WERI-Rb-1 (cell line): ENCODE measurements around the gene PRKCA.

Source experiments
- DNase-seq: peaks from one replicate; pipeline ENCODE4 v3.0.0-alpha.2; 2020
- H3K27ac ChIP-seq: fragments of 250-450 bp; sonication (Bioruptor Pico); 2 replicates; pipeline ENCODE4 v1.5.1; 2020; ENCODE audit warnings: mild to moderate bottlenecking, moderate library complexity
- H3K27me3 ChIP-seq: fragments of 250-450 bp; sonication (Bioruptor Pico); 2 replicates; pipeline ENCODE4 v1.5.1; 2021; ENCODE audit warnings: mild to moderate bottlenecking, low read depth, moderate library complexity; ENCODE audit not compliant: insufficient read depth, severe bottlenecking
- H3K36me3 ChIP-seq: fragments of 250-450 bp; sonication (Bioruptor Pico); 2 replicates; pipeline ENCODE4 v1.5.1; 2020; ENCODE audit warnings: mild to moderate bottlenecking, moderate library complexity
- H3K4me3 ChIP-seq: 2 replicates; pipeline ENCODE4 v1.5.1; 2011; ENCODE audit warnings: low read depth, mild to moderate bottlenecking, control low read depth, low read length
- H3K9me3 ChIP-seq: fragments of 250-450 bp; sonication (Bioruptor Pico); 2 replicates; pipeline ENCODE4 v1.5.1; 2021; ENCODE audit warnings: mild to moderate bottlenecking, moderate library complexity; ENCODE audit not compliant: severe bottlenecking
- TF ChIP-seq, protein P1 (sequence below): IDR thresholded peaks from 2 replicates; pipeline ENCODE4 v1.5.1; 2011; ENCODE audit warnings: low read depth, mild to moderate bottlenecking, control low read depth, inconsistent platforms, low read length

PRKCA gene

DNA sequence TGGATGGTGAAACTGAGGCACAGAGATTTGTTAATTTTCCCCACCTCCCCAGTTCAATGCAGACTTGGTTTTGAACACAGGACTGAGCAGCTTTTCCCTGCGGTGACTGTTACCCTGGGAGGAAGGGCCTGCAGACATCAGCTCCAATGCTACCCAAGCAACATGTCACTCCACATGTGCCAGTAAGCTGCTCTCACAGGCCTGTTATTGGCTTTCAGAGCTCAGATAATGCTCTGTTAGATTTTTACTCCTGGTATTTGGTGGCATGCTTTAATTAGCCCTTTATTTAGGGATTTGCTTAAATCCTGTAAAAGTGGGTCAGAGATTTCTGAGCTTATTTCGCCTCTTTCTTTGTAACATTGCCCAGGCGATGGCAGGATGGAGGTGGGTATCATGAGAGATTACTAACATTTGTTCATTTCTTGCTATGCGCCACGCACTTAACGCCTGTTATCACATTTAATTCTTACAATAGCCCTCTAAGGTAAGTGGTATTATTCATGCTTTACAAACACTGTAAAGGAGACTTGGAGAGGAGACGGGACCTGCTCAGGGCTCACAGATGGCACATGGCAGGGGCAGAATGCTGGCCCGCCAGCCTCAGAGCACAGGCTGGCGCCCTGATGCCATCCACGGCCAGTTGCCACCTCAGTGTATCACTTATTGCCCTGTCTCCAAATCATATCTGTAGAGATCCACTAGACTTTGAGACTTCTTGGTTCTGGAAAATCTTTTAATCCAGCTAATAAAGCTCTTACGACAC, 448.5 kb downstream of the PRKCA start:
- TF ChIP-seq, protein P1, sequence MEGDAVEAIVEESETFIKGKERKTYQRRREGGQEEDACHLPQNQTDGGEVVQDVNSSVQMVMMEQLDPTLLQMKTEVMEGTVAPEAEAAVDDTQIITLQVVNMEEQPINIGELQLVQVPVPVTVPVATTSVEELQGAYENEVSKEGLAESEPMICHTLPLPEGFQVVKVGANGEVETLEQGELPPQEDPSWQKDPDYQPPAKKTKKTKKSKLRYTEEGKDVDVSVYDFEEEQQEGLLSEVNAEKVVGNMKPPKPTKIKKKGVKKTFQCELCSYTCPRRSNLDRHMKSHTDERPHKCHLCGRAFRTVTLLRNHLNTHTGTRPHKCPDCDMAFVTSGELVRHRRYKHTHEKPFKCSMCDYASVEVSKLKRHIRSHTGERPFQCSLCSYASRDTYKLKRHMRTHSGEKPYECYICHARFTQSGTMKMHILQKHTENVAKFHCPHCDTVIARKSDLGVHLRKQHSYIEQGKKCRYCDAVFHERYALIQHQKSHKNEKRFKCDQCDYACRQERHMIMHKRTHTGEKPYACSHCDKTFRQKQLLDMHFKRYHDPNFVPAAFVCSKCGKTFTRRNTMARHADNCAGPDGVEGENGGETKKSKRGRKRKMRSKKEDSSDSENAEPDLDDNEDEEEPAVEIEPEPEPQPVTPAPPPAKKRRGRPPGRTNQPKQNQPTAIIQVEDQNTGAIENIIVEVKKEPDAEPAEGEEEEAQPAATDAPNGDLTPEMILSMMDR = no peak
- Histone ChIP-seq H3K27ac (peak overlapping the region; percentile 11; the same call in 1 of the 2 replicates), H3K9me3 (no peaks in the 10 kb centered on the region), H3K36me3 (no peaks in the 10 kb centered on the region), H3K4me3 (no peak overlapping the region), H3K27me3 (no peaks in the 10 kb centered on the region)
- peak; percentile 61 for DNase-seq

DNA sequence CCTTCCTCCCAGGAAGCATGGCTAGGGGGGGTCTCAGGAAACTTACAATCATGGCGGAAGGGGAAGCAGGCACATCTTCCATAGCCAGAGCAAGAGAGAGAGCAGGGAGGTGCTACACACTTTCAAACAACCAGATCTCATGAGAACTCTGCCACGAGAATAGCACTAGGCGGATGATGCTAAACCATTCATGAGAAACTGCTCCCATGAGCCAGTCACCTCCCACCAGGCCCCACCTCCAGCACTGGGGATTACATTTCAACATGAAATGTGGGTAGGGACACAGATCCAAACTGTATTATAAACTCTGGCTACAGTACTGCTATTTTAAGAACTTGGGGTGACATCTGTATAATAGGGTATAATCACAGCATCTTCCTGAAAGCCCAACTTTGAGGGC, 449.4 kb downstream of the PRKCA start:
- H3K27ac ChIP-seq = no peak overlapping the region
- H3K36me3 ChIP-seq = no peaks in the 10 kb centered on the region
- no peaks in the 10 kb centered on the region for H3K27me3 ChIP-seq
- H3K4me3 ChIP-seq = no peak overlapping the region
- no peaks in the 10 kb centered on the region for H3K9me3 ChIP-seq
- TF ChIP-seq, protein P1 = no peak
- DNase-seq = no peak

DNA sequence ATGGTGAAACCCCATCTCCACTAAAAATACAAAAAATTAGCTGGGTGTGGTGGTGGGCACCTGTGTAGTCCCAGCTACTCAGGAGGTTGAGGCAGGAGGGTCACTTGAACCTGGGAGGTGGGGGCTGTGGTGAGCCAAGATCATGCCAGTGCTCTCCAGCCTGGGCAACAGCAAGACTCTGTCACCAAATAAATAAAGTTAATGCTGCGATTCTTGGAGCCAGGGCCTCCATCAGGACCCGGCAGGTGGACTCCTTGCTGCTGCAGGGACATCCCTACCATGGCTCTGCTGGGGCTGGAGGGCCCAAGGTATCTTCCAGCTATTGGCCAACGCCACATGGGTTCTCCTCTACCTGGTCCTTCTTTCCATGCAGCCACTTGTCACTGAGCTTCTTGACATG, 450.0 kb downstream of the PRKCA start:
- H3K27ac ChIP-seq = peak overlapping the region; percentile 41; the same call in 1 of the 2 replicates
- H3K27me3 ChIP-seq = no peaks in the 10 kb centered on the region
- H3K36me3 ChIP-seq = no peaks in the 10 kb centered on the region
- H3K4me3 ChIP-seq = no peak overlapping the region
- TF ChIP-seq, protein P1 = no peak
- no peak for DNase-seq
- H3K9me3 ChIP-seq = no peaks in the 10 kb centered on the region

DNA sequence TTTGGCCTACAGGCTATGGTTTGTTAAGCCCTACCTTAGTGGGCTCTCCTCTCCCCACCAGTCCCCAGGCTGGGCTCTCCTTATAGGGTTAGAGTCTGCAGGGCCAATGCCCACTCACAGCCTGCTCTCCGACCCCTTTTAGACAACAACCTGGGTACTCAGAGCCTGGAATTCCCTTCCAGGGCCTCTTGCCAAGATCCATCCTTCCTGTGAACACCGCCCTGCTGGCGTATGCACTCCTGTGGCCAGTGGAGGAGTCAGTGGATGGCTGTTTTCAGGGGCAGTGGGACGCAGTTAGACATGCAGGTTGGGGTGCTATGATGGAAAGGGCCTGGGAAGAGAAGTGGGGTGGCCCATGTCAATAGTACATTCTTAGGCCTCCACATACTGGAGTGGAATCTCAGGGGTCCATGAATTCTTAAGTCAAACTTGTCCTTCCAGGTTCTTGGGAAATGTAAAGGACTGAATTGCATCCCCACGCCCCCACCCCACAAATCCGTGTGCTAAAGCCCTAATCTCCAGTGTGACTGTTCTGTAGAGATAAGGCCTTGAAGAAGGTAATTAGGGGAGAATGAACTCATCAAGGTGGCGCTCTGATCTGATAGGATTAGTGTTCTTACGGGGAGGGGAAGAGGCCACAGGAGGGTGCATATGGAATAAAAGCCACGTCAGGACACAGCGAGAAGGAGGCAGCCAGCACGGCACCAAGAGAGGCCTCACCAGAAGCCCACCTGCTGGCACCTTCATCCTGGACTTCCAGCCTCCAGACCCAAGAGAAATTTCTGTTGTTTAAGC, 450.9 kb downstream of the PRKCA start:
- H3K27ac ChIP-seq = peak overlapping the region; percentile 59
- DNase-seq = peak; percentile 95
- no peak overlapping the region for H3K4me3 ChIP-seq
- H3K9me3 ChIP-seq = no peaks in the 10 kb centered on the region
- no peaks in the 10 kb centered on the region for H3K27me3 ChIP-seq
- TF ChIP-seq, protein P1 = 0 out of 2 replicates have a peak, but pooled peaks have one; percentile 3
- H3K36me3 ChIP-seq = no peaks in the 10 kb centered on the region

DNA sequence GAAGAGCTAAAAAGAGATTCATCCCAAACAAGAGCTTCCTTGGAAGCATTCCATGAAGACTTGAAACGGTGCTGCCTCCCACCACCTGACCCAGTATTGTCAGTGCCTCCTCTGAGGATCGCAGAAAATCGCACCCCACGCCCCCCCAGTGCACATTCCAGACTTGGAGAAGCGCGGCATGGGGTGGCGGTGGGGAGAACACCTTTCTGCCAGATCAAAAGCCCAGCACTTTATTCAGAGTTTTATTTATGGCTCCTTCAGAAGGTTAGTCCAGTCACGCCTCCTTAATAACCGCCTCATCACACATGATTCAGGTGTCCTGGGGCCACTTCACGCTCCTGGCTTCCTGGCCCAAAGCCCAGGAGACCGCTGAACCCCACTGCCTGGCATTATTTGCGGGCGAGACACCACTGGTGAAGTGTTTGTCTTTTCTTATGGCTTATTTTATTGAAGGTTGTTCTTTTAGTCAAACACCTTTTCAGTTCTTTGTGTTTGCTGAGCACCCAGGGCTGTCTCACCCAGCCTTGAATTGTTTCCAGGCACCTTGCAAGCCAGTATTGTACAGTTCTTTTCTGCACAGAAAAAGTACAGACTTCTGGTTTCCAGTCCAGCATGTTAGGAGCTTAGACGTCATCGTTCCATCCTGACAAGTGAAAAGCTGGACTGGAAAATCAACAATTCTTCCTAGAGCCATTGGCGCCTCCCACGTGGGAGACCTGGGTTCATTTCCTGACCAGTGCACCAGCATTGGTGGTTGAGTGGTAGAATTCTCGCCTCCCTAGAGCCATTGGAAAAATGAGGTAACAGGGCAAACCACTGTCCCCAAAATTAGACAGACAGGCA, 452.9 kb downstream of the PRKCA start:
- peaks cover 2% of the 10 kb centered on the region for H3K9me3 ChIP-seq
- no peak for DNase-seq

More for the DNA sequence above, 452.9 kb downstream of the PRKCA start:
- TF ChIP-seq, protein P1 = no peak
- Histone ChIP-seq H3K4me3 (no peak overlapping the region), H3K27ac (no peak overlapping the region), H3K36me3 (no peaks in the 10 kb centered on the region), H3K27me3 (no peaks in the 10 kb centered on the region)
